ENCODE measurements around the gene ERO1B.

Gene ERO1B

GRCh38 chr1:236253918-236254637 lies 27.7 kb downstream of the ERO1B start:
- no peak for DNase-seq (ENCODE audit: low read depth, low spot score)

DNA sequence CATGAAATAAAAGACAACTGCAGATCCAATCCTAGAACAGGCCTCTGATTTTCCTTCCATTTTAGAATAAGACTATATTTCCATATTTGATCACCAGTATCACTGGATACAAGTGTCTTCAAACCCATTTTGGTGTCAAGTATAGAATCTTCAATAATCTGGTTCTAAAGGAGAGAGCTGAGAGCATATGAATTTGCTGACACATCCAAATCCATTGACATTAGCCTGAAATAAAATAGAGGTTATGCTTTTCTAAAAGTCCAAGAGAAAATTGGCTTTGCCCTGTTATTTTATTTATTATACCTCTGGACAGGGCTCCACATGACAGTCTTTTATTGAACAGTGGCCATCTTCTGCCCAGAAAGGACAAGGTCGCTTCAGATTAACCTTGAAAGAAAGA lies 28.6 kb downstream of the ERO1B start:
- DNase-seq (ENCODE audit: low read depth, low spot score): no peak

DNA sequence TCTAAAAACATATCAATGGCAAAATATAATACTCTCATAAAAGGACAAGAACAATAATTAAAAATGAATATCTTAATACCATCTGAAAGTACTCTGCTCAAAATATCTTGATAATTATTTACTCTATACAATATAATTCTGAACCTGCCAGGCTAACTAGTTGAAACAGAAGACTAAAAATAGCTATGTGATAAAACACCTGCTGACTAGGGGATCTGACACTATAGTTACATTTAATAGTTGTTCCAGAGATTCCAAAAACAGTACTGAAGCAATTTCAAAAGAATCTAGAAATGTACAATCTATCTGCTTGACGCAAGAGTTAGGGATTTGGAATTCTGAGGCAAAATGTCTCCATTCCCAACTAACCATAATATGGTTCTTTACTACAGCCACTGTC lies 30.2 kb downstream of the ERO1B start:
- no peak for DNase-seq (ENCODE audit: low read depth, low spot score)

- DNase-seq (ENCODE audit: low read depth, low spot score): no peak
These were observed 34.5 kb downstream of the ERO1B start for GRCh38 chr1:236247286-236247685.

- no peak for DNase-seq (ENCODE audit: low read depth, low spot score)
These were observed 39.2 kb downstream of the ERO1B start for GRCh38 chr1:236242568-236242967.

- DNase-seq (ENCODE audit: low read depth, low spot score): no peak
These were observed 41.1 kb downstream of the ERO1B start for GRCh38 chr1:236240675-236241074.

DNA sequence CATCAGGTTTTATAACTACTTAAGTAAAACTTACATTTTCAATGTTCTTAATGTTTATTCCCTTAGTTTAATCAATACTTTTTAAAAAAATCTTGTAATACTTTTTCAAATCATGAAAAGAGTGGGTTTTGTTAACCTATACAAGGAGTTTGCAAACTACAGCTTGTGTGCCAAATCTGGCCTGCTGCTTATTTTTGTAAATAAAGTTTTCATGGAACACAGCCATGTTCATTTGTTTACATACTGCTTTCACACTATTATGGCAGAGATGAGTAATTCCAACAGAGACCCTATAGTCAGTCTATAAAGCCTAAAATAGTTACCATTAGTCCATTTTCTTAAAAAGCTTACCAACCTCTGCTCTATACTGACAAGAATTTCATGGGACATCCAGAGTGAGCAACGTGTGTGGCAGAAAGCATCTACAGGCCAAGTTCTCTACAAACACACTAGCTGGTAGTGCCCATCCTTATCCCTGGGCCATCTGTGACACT lies 42.6 kb downstream of the ERO1B start:
- no peak for DNase-seq (ENCODE audit: low read depth, low spot score)

GRCh38 chr1:236235116-236235515 lies 46.6 kb downstream of the ERO1B start:
- no peak for DNase-seq (ENCODE audit: low read depth, low spot score)

DNA sequence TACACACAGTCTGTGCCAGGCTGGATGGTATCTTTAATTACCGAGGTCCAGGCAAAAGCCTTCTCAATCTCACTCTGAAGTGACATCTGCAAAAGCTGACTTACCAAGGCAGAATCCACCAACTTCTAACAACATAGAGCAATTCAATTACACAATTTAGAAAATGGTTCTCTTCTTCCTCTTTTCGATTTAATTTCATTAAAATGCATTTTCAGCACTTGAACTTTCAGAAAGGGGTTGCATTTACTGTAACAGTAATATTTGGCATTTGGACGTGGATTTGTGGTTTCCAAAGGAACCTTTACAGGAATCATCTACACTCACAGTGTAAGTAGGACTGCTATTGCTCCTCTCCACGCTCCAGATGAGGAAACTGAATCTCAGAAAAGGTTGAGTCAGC lies 53.3 kb downstream of the ERO1B start:
- DNase-seq (ENCODE audit: low read depth, low spot score): no peak

- no peak for DNase-seq (ENCODE audit: low read depth, low spot score)
These were observed 59.1 kb downstream of the ERO1B start for GRCh38 chr1:236222632-236223031.

GRCh38 chr1:236220473-236220872 lies 61.3 kb downstream of the ERO1B start:
- DNase-seq (ENCODE audit: low read depth, low spot score): no peak

- DNase-seq (ENCODE audit: low read depth, low spot score): no peak
These were observed 67.0 kb downstream of the ERO1B start for GRCh38 chr1:236214761-236215160.

DNA sequence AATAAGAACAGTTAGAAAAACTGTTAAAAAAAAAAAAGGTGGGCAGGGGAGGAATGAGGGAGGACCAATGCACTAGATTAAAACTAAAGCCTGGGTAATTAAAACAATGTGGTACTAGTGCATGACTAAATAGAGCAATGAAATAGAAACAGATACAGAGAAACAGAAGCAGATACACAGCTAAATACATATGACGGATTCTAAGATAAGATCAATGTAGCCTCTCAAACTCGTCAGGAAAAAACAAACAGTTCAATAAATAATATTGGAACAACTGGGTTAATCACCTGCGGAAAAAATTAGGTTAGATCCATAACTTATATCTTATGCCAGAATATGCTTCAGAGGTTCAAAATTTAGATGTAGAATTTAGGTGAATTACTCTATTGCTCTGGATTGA lies 68.2 kb downstream of the ERO1B start:
- no peak for DNase-seq (ENCODE audit: low read depth, low spot score)

GRCh38 chr1:236211815-236212214 lies 69.9 kb downstream of the ERO1B start:
- DNase-seq (ENCODE audit: low read depth, low spot score): no peak

DNA sequence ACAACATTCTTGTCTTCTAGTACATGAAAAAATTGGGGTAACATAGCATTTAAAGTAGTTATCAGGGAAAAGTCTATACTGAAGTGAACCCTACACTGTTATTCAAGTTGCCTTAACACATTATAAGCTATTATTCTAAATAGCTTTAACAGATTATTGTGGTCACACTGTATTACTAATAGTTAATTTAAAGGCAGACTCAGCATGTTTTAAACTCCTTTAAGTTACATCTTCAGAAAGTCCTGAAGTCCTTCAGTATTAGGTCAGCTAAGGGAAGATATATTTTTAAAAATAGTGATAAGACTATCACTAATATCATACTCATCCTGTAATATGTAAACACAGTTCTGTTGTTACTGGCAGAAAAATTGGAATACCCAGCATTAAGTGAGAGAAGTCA lies 72.0 kb downstream of the ERO1B start:
- DNase-seq (ENCODE audit: low read depth, low spot score): no peak

GRCh38 chr1:236209185-236209584 lies 72.6 kb downstream of the ERO1B start:
- no peak for DNase-seq (ENCODE audit: low read depth, low spot score)

DNA sequence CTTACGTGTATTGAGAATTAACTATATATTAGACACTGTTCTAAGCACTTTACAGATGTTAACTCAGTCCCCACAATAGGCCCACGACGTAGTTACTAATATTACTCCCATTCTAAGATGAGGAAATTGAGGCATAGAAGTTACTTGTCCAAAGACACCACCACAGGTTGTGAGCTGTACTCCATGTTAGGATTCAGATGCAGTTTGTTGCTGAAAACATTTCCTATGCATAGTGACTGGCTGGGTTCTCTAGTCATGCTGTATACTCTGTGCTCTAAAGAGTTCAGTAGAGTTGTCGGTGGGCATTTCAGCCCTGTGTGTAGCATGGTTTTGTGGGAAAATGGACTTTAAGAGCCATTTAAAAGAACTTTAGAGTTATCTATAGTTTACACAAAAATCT lies 74.2 kb downstream of the ERO1B start:
- DNase-seq (ENCODE audit: low read depth, low spot score): no peak

DNA sequence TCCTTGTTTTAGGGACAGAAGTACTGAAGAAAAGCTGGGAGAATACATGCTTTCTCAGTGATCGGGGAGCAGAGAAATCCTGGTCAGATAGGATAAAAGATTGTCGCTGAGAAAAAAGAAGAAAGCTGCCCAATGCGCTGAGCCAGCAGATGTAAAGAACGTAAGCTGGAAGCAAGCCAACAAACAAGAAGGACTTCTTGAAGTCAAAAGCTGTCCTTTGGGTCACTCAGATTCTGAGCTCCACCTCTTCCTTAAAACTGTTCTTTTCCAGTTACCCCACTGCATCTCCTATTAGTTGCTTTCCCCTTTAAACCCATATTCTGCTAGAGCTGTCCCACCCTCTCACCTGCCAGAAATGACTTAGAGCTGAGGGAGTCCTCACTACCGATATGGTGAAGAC lies 74.6 kb downstream of the ERO1B start:
- DNase-seq (ENCODE audit: low read depth, low spot score): no peak

DNA sequence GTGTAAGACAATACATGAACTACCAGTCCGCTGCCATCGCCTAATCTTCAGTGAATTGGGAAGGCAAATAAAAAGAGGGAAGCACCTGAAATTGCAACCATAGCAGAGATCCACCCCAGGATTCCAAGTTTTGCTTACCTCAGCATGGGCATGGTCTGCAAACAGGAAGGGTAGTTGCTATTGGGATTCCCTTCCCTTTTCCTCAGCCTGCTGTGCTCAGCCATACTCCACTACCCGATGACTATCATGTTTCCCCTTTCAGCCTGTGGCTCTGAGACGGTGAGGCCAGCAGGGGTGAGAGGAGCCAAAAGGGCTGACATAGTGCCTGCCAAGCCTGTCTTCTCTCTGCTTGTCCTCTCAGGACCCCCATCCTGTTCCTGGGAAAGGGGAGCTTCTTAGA lies 75.2 kb downstream of the ERO1B start:
- peak; percentile 35 for DNase-seq (ENCODE audit: low read depth, low spot score)

DNA sequence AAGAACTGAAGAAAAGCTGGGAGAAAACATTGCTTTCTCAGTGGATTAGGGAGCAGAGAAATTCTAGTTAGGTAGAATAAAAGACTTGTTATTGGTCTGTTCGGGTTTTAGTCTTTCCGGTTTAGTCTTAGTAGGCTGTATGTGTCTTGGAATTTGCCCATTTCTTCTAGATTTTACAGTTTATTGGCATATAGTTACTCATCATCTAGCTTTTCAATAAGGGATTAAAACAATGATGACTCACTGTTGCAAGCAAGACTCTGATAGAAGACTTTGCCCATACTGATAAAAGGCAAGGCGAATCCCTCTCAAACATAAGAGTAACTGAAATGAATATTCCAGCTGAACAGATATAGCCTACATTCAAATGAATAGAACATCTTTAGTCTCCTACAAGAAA lies 77.1 kb downstream of the ERO1B start:
- DNase-seq (ENCODE audit: low read depth, low spot score): no peak

- DNase-seq (ENCODE audit: low read depth, low spot score): no peak
These were observed 77.7 kb downstream of the ERO1B start for GRCh38 chr1:236204039-236204438.

GRCh38 chr1:236201786-236202185 lies 80.0 kb downstream of the ERO1B start:
- no peak for DNase-seq (ENCODE audit: low read depth, low spot score)

DNA sequence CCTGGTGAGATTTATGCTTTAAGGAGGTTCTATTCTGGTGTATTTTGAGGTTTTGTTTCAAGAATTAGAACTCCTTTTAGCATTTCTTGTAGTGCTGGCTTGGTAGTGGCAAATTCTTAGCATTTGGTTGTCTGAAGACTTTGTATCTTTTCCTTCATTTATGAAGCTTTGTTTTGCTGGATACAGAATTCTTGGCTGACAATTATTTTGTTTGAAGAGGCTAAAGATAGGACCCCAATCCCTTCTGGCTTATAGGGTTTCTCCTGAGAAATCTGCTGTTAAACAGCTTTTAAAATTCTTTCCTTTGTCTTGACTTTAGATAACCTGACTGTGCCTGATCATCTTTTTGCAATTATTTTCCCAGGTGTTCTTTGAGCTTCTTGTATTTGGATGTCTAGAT lies 80.8 kb downstream of the ERO1B start:
- DNase-seq (ENCODE audit: low read depth, low spot score): no peak

DNA sequence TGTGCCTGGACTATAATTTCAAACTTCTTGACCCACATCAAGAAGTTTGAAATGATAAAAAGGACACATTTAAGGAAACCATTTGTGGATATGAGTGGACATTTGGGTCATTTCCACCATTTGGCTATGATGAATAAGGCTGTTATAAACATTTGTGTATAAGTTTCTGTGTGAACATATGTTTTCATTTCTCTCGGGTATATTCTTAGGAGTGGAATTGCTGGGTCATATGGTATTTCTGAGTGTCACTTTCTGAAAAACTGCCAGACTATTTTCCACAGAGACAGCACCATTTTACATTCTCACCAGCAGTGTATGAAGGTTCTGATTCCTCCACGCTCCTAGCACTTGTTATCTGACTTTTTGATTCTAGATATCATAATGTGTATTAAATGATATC lies 88.6 kb downstream of the ERO1B start:
- DNase-seq (ENCODE audit: low read depth, low spot score): no peak
